WI38 (cell line): ENCODE results near the gene CDR2L.

Experiments
- H3K4me3 ChIP-seq: 2 replicates; pipeline ENCODE4 v1.5.1; 2011; ENCODE audit warnings: low read depth, mild to moderate bottlenecking, control low read depth, low read length
- CTCF ChIP-seq: IDR thresholded peaks from 2 replicates; pipeline ENCODE4 v1.5.1; 2012; ENCODE audit warnings: low read depth, mild to moderate bottlenecking, control low read depth, low read length

Gene CDR2L

GRCh38 chr17:75006653-75007052 lies 19.2 kb downstream of the CDR2L start:
- no peak for TF ChIP-seq CTCF
- H3K4me3 ChIP-seq = no peak overlapping the region

GRCh38 chr17:75008373-75008772 lies 20.9 kb downstream of the CDR2L start:
- no peak for TF ChIP-seq CTCF
- H3K4me3 ChIP-seq = no peak overlapping the region

- TF ChIP-seq CTCF = no peak
- no peak overlapping the region for H3K4me3 ChIP-seq
Measured at GRCh38 chr17:75009139-75009724, 21.8 kb downstream of the CDR2L start.

DNA sequence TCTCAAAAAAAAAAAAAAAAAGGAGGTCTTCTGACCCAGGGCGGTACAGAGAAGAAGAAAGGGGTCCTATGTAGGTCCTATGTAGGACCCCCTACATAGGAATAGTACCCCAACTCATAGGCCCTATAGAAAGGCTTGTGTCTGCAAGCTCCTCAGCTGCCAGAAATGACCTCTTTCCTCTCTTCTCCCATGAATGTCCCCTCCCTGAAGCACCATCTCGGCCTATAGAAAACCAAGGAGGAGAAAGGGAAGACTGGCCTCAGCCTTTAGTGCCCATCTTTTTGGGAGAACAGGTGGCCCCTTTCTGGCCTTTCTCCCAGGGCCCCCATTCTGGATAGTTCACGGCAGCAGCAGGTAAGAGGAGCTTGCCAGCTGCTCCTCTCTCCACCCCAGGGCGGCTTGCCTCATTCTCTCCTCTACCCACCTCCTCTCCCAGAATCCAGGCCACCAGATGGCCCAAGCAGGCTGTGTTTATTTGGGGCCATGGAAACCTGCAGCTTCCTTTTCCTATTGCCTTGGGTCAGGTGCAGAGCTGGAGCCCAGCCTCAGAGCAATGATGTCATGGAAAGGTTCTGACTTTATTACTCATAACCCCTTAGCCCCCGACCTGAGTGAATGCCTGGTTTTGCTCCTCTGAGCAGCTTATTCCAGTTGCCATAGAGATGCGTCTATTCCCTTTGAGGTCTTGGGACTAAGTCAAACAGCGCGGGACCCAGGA lies 23.4 kb downstream of the CDR2L start:
- no peak for TF ChIP-seq CTCF
- no peak overlapping the region for H3K4me3 ChIP-seq

- H3K4me3 ChIP-seq = peak overlapping the region; percentile 75
Measured at GRCh38 chr17:75011401-75012095, 24.1 kb downstream of the CDR2L start.

DNA sequence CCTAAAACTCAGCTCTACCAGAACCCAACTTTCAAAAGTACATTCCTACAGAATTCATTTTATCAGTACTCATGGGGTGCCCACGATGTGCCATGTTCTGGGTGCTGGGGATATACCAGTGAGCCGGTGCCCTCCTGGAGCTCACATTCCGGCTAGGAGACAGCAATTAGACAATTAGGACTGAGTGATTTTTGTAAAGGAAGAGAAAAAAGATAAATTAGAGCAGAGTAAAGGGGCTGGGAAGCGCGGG lies 24.6 kb downstream of the CDR2L start:
- peak overlapping the region; percentile 75 for H3K4me3 ChIP-seq
- no peak for TF ChIP-seq CTCF

More at GRCh38 chr17:75011401-75012095, 24.1 kb downstream of the CDR2L start:
- no peak for TF ChIP-seq CTCF
